Right renal cortex interstitium (tissue), 3 donors: Measurements from ENCODE around the gene YY1. TPM values are rescaled to one million over a fixed set of nuclear protein-coding genes. Genes with fewer than 3 reads are reported as not detected.

ENCODE experiments used
- DNase-seq, 3 donors: peaks; one replicate each; pipeline ENCODE4 v3.0.0-alpha.2; 2013; ENCODE audit warnings: low read depth in 3 of 3, low spot score in 2 of 3
- polyA plus RNA-seq, 3 donors: library from polyadenylated mRNA; unstranded; fragments of 120-200 nt; gene quantifications; one replicate each; pipeline ENCODE4 v1.2.1, GENCODE V29; 2013; ENCODE audit not compliant: insufficient read length in 3 of 3

The YY1 gene
- polyA plus RNA-seq, 3 donors = 146 to 151 (median 146) TPM

GRCh38 chr14:100329233-100330006, 90.5 kb downstream of the YY1 start:
- DNase-seq = no peak

DNA sequence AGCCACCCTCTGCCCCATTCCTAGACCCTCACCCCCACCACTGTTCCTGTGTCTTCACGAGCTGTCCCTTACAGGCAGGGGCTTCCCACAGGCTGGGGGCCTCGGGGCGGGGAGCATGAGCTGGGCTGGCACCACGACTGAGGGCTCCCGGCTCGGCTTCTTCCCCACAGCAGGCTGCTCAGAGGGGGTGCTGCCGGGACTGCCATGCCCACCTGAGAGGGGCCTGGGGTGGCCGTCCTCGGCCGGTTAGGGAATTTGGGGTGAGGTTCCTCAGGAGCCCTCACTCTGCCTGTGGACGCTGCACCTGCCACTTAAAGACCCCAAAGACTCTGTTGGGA, 91.0 kb downstream of the YY1 start:
- DNase-seq = no peak

GRCh38 chr14:100330388-100330931, 91.5 kb downstream of the YY1 start:
- no peak for DNase-seq

DNA sequence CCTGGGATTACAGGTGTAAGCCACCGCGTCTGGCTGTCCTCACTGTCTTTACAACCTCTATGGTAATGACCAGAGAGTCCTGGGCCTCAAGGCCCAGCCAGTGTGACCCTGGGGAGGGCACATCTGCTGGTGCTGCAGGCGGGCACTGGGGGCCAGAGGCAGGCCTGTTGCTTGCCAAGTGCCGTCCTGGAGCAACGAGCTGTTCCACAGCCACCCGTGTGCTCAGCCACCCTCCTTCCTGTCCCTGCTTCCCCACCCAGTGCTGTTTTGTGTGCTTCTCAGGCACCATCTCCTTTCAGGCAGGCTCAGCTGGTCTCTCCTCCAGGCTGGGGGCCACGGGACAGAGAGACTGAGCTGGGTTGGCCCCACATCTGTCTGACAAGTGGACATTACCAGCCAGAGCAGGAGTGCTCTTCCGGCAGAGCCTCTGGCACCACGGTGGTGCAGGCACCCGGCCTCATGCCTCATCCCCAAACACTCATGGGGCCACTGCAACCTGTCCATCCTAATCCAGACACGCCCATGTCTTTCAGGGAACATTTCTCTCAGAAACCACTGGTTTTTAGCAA, 93.2 kb downstream of the YY1 start:
- DNase-seq = no peak

Other genes starting within 250 kb of the YY1 start
- 100 to 1,000 TPM in 1 of 3 donors, 10 to 100 TPM in 2; 98.1 to 104 (median 99.9) TPM for gene EVL, start 173.7 kb upstream of the YY1 start, polyA plus RNA-seq
- 10 to 100 TPM in 1 of 3 donors, 1 to 10 TPM in 2; 5.3 to 11.1 (median 9.8) TPM for gene DEGS2, start 79.5 kb upstream of the YY1 start, polyA plus RNA-seq
- gene SLC25A29, start 67.3 kb downstream of the YY1 start, polyA plus RNA-seq = 10 to 100 TPM; 32.6 to 41.9 (median 34.2) TPM
- gene SLC25A47, start 84.2 kb downstream of the YY1 start, polyA plus RNA-seq = under 1 TPM in 1 of 3 donors, not detected in 2; 0.10 TPM
- gene WDR25, start 137.3 kb downstream of the YY1 start, polyA plus RNA-seq = 1 to 10 TPM; 8.2 to 9.6 (median 8.4) TPM